ENCODE results near the gene DNAL4.

GRCh38 chr22:38751066-38751421, 42.9 kb downstream of the DNAL4 start:
- TF ChIP-seq TAF1 (IDR thresholded peaks at IDR 0.05; ENCODE audit: low read depth, low read length), result no peak
- TF ChIP-seq POLR2A (IDR thresholded peaks at IDR 0.05; ENCODE audit: low read depth, low read length), result no peak
- TF ChIP-seq POLR2AphosphoS5 (IDR thresholded peaks at IDR 0.05; ENCODE audit: low read depth, low read length), result no peak

Data from GM12891 (cell line).